ENCODE measurements around the gene IER3IP1.

Gene IER3IP1

DNA sequence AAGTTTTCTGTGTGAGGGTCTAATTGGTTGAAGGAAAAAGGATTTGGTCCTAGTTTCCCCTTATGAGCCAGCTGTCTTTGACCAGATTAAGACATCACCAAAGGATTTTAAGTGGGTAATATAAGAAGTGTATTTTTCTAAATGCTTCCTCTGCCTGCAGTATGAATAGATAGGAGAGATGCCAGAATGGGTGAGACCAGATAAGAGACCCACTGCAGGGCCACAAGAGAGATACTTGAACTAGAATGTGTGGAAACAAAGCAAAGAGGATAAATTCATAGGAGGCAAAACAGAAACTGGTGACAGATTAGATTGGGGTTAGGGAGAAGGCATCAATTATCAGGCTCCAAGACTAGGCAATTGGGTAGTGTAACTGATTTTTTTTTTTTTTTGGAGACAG, 24.7 kb downstream of the IER3IP1 start:
- H3K27me3 ChIP-seq (ENCODE audit: control insufficient read depth in 1 of 2, insufficient read depth in 2 of 2, low read length in 2 of 2) = no peaks in the 10 kb centered on the region
- peak overlapping the region in 1 of 2 donors; percentile 79 for H3K4me3 ChIP-seq (ENCODE audit: low read depth in 1 of 2, low read length in 2 of 2)
- peaks cover 18% of the 10 kb centered on the region for H3K4me1 ChIP-seq (ENCODE audit: insufficient read depth, low read length)
- no peak overlapping the region for H3K9ac ChIP-seq (ENCODE audit: low read length)
- peaks cover 13% of the 10 kb centered on the region for H3K36me3 ChIP-seq (ENCODE audit: insufficient read depth, low read length)
- H3K27ac ChIP-seq (ENCODE audit: low read depth, low read length) = no peak overlapping the region
- H3K9me3 ChIP-seq (ENCODE audit: low read length) = no peaks in the 10 kb centered on the region

- H3K27ac ChIP-seq (ENCODE audit: low read depth, low read length) = peak overlapping the region; percentile 94
- no peaks in the 10 kb centered on the region for H3K9me3 ChIP-seq (ENCODE audit: low read length)
- H3K27me3 ChIP-seq (ENCODE audit: control insufficient read depth in 1 of 2, insufficient read depth in 2 of 2, low read length in 2 of 2) = no peaks in the 10 kb centered on the region
- H3K4me3 ChIP-seq (ENCODE audit: low read depth in 1 of 2, low read length in 2 of 2) = peak overlapping the region; percentile 79 to 97
- peak overlapping the region; percentile 81 for H3K9ac ChIP-seq (ENCODE audit: low read length)
- peaks cover 13% of the 10 kb centered on the region for H3K36me3 ChIP-seq (ENCODE audit: insufficient read depth, low read length)
- peaks cover 18% of the 10 kb centered on the region for H3K4me1 ChIP-seq (ENCODE audit: insufficient read depth, low read length)
Observed at GRCh38 chr18:47150824-47151366, 25.3 kb downstream of the IER3IP1 start.

DNA sequence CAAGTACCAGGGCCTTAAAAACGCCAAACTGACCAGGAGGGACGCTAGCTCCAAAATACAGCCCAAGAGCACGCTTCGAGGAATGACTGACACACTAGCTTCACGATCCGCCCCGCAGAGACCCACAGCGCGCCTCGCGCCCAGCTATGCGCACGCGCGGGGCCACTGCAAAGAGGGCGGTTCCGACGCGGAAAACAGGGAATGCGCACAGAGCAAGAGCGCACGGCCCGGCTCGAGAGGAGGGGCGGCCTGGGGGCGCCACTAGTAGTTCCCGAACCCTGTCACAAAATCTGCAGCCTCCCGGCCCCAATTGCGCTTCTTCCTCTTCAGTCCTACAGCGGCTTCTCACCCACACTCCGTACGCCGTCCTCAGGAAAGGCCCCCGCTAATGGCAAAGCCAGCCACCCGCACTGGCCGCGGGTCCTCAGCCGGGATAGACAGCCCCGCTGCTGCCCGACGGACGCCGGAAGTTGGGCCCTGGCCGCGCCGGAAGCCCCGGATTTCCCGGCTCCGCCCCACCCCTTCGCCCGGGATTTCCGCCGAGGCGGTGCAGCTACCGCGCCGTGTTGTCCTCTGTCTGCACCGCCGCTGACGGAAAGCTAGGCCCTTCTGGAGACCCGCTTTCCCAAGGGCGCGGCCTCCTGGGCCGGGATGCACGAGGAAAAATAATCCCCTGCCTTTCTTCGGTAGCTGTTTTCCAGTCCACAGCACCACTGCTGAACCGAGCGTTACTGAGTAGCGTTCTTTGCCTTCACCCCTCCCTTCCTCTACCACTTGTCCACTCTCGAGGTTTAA, 25.9 kb downstream of the IER3IP1 start, which contains the start of gene HDHD2:
TSS of gene HDHD2 (minus strand) at position 472 of the 795 bp plus-strand sequence. CDS start 14,061 bp downstream, outside the sequence.
- Histone ChIP-seq H3K27me3 (ENCODE audit: control insufficient read depth in 1 of 2, insufficient read depth in 2 of 2, low read length in 2 of 2) (no peaks in the 10 kb centered on the region), H3K27ac (ENCODE audit: low read depth, low read length) (peak within 1 kb of the TSS; percentile 94), H3K4me1 (ENCODE audit: insufficient read depth, low read length) (peaks cover 18% of the 10 kb centered on the region), H3K9me3 (ENCODE audit: low read length) (no peaks in the 10 kb centered on the region), H3K9ac (ENCODE audit: low read length) (peak within 1 kb of the TSS; percentile 81), H3K4me3 (ENCODE audit: low read depth in 1 of 2, low read length in 2 of 2) (peak within 1 kb of the TSS; percentile 79 to 97), H3K36me3 (ENCODE audit: insufficient read depth, low read length) (peaks cover 11% of the 10 kb centered on the region)

GRCh38 chr18:47149457-47150028, 26.6 kb downstream of the IER3IP1 start:
- no peaks in the 10 kb centered on the region for H3K27me3 ChIP-seq (ENCODE audit: control insufficient read depth in 1 of 2, insufficient read depth in 2 of 2, low read length in 2 of 2)
- H3K4me3 ChIP-seq (ENCODE audit: low read depth in 1 of 2, low read length in 2 of 2) = peak overlapping the region; percentile 79 to 97
- H3K27ac ChIP-seq (ENCODE audit: low read depth, low read length) = peak overlapping the region; percentile 94
- no peaks in the 10 kb centered on the region for H3K9me3 ChIP-seq (ENCODE audit: low read length)
- peak overlapping the region; percentile 81 for H3K9ac ChIP-seq (ENCODE audit: low read length)
- peaks cover 18% of the 10 kb centered on the region for H3K4me1 ChIP-seq (ENCODE audit: insufficient read depth, low read length)
- peaks cover 5% of the 10 kb centered on the region for H3K36me3 ChIP-seq (ENCODE audit: insufficient read depth, low read length)

DNA sequence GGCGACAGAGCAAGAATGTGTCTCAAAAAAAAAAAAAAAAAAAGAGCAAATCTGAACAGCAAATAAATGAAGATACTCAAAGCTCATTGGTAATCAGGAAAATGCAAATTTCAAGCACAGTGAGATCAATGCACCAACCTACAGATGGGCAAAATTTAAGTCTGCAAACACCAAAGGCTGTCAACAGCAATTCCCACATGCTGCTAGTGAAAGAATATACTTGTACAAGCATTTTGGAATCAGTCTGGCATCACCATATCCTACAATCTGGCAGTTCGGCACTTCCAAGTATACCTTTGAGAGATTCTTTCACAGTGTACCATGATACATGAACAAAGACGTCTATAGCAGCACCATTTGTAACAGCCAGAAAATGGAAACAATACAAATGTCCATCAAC, 30.0 kb downstream of the IER3IP1 start:
- Histone ChIP-seq H3K36me3 (ENCODE audit: insufficient read depth, low read length) (no peaks in the 10 kb centered on the region), H3K4me1 (ENCODE audit: insufficient read depth, low read length) (peaks cover 15% of the 10 kb centered on the region)

DNA sequence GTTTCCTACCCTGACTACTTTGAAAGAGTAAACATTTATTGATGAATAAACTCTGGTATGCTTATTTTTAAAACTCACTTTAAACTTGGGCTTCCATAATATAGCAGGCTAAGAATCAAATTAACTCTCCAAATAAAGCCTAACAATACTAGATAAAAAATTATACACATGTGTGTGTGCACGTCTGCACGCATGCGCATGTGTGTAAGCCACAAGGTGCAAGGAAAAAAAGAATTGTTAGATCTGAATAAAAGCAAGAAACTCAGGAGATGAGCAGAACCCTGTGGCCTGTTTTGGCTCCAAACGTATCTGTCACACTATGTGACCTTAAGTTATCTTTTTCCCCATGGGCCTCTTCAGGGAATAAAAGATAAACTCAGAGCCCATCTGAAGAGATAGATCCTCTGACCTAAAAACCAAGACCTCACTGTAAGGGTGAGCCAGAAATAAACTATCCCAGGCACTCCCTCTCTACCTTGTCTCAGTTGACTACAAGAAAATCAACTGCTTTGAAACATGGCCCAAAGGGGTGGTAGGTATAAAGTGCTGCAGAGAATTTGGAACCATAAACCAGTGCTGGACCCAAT, 32.2 kb downstream of the IER3IP1 start:
- Histone ChIP-seq H3K27me3 (ENCODE audit: control insufficient read depth in 1 of 2, insufficient read depth in 2 of 2, low read length in 2 of 2) (no peaks in the 10 kb centered on the region), H3K4me3 (ENCODE audit: low read depth in 1 of 2, low read length in 2 of 2) (no peak overlapping the region), H3K9ac (ENCODE audit: low read length) (no peak overlapping the region), H3K27ac (ENCODE audit: low read depth, low read length) (no peak overlapping the region), H3K9me3 (ENCODE audit: low read length) (no peaks in the 10 kb centered on the region), H3K4me1 (ENCODE audit: insufficient read depth, low read length) (peaks cover 4% of the 10 kb centered on the region), H3K36me3 (ENCODE audit: insufficient read depth, low read length) (no peaks in the 10 kb centered on the region)

More for the DNA sequence above, 30.0 kb downstream of the IER3IP1 start:
- Histone ChIP-seq H3K27me3 (ENCODE audit: control insufficient read depth in 1 of 2, insufficient read depth in 2 of 2, low read length in 2 of 2) (no peaks in the 10 kb centered on the region), H3K27ac (ENCODE audit: low read depth, low read length) (no peak overlapping the region), H3K9me3 (ENCODE audit: low read length) (no peaks in the 10 kb centered on the region), H3K9ac (ENCODE audit: low read length) (no peak overlapping the region), H3K4me3 (ENCODE audit: low read depth in 1 of 2, low read length in 2 of 2) (no peak overlapping the region)

DNA sequence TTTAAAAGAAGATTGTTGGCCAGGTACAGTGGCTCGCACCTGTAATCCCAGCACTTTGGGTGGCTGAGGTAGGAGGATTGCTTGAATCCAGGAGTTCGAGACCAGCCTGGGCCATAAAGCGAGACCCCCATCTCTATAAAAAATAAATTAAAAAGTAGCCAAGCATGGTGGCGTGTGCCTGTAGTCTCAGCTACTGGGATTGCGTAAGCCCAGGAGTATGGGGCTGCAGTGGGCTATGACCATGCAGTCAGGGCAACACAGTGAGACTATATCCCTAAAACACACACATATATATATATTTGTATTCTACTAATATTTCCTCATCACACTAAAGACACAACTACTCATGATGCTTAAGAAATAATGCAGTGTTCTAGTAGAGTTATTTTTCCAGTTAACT, 33.0 kb downstream of the IER3IP1 start:
- Histone ChIP-seq H3K4me1 (ENCODE audit: insufficient read depth, low read length) (no peaks in the 10 kb centered on the region), H3K27me3 (ENCODE audit: control insufficient read depth in 1 of 2, insufficient read depth in 2 of 2, low read length in 2 of 2) (no peaks in the 10 kb centered on the region), H3K9ac (ENCODE audit: low read length) (no peak overlapping the region), H3K4me3 (ENCODE audit: low read depth in 1 of 2, low read length in 2 of 2) (no peak overlapping the region), H3K36me3 (ENCODE audit: insufficient read depth, low read length) (no peaks in the 10 kb centered on the region), H3K9me3 (ENCODE audit: low read length) (no peaks in the 10 kb centered on the region), H3K27ac (ENCODE audit: low read depth, low read length) (no peak overlapping the region)

DNA sequence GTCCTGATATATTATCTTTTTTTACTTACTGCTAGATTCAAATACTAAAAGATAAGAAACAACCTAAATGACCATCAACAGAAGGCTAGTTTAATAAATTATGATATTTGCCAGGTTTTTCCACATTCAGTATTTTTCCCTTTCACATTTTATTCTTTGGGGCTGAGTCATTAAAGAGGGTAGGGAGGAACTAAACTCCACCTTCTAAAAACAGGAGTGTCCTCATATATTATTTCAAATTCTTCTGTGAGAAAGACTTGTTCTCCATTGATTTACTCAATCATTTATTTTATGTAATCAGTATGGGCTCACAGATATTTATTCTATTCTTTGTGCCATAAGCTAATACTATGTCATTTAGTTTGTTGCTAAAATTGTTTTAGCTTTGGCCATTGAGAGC, 34.9 kb downstream of the IER3IP1 start:
- H3K4me1 ChIP-seq (ENCODE audit: insufficient read depth, low read length) = no peaks in the 10 kb centered on the region
- H3K9ac ChIP-seq (ENCODE audit: low read length) = no peak overlapping the region
- H3K9me3 ChIP-seq (ENCODE audit: low read length) = no peaks in the 10 kb centered on the region
- H3K4me3 ChIP-seq (ENCODE audit: low read depth in 1 of 2, low read length in 2 of 2) = no peak overlapping the region
- H3K27me3 ChIP-seq (ENCODE audit: control insufficient read depth in 1 of 2, insufficient read depth in 2 of 2, low read length in 2 of 2) = no peaks in the 10 kb centered on the region
- H3K27ac ChIP-seq (ENCODE audit: low read depth, low read length) = no peak overlapping the region
- peaks cover under 1% of the 10 kb centered on the region for H3K36me3 ChIP-seq (ENCODE audit: insufficient read depth, low read length)

- no peaks in the 10 kb centered on the region for H3K4me1 ChIP-seq (ENCODE audit: insufficient read depth, low read length)
- no peak overlapping the region for H3K4me3 ChIP-seq (ENCODE audit: low read depth in 1 of 2, low read length in 2 of 2)
- no peak overlapping the region for H3K9ac ChIP-seq (ENCODE audit: low read length)
- no peaks in the 10 kb centered on the region for H3K27me3 ChIP-seq (ENCODE audit: control insufficient read depth in 1 of 2, insufficient read depth in 2 of 2, low read length in 2 of 2)
- no peak overlapping the region for H3K27ac ChIP-seq (ENCODE audit: low read depth, low read length)
- H3K9me3 ChIP-seq (ENCODE audit: low read length) = no peaks in the 10 kb centered on the region
- peaks cover 7% of the 10 kb centered on the region for H3K36me3 ChIP-seq (ENCODE audit: insufficient read depth, low read length)
Observed at GRCh38 chr18:47121146-47121545, 55.0 kb downstream of the IER3IP1 start.

GRCh38 chr18:47120428-47120827, 55.7 kb downstream of the IER3IP1 start:
- Histone ChIP-seq H3K9ac (ENCODE audit: low read length) (no peak overlapping the region), H3K27me3 (ENCODE audit: control insufficient read depth in 1 of 2, insufficient read depth in 2 of 2, low read length in 2 of 2) (no peaks in the 10 kb centered on the region), H3K4me3 (ENCODE audit: low read depth in 1 of 2, low read length in 2 of 2) (no peak overlapping the region), H3K36me3 (ENCODE audit: insufficient read depth, low read length) (peaks cover 7% of the 10 kb centered on the region), H3K4me1 (ENCODE audit: insufficient read depth, low read length) (no peaks in the 10 kb centered on the region), H3K27ac (ENCODE audit: low read depth, low read length) (no peak overlapping the region), H3K9me3 (ENCODE audit: low read length) (no peaks in the 10 kb centered on the region)

- H3K4me1 ChIP-seq (ENCODE audit: insufficient read depth, low read length) = no peaks in the 10 kb centered on the region
- no peak overlapping the region for H3K4me3 ChIP-seq (ENCODE audit: low read depth in 1 of 2, low read length in 2 of 2)
- no peak overlapping the region for H3K27ac ChIP-seq (ENCODE audit: low read depth, low read length)
- no peaks in the 10 kb centered on the region for H3K27me3 ChIP-seq (ENCODE audit: control insufficient read depth in 1 of 2, insufficient read depth in 2 of 2, low read length in 2 of 2)
- H3K36me3 ChIP-seq (ENCODE audit: insufficient read depth, low read length) = peaks cover 13% of the 10 kb centered on the region
- no peaks in the 10 kb centered on the region for H3K9me3 ChIP-seq (ENCODE audit: low read length)
- no peak overlapping the region for H3K9ac ChIP-seq (ENCODE audit: low read length)
Observed at GRCh38 chr18:47118981-47119380, 57.2 kb downstream of the IER3IP1 start.
